Measurements from ENCODE around the gene DENND5A. TPM values are rescaled to one million over a fixed set of nuclear protein-coding genes. Genes with fewer than 3 reads are reported as not detected.

Gene DENND5A
- total and polyA plus RNA-seq, 9 of the 15 experiments (the other 6 are each of a cell fraction or from before 2014, with no cell fraction given): 11.7 to 130 (median 46.3) TPM

GRCh38 chr11:9121469-9121796 lies 143.7 kb downstream of the DENND5A start:
- in situ Hi-C loops (cut with MboI) (no loop called here), intact Hi-C loops (cut with micrococcal nuclease) (no loop called here)
- Histone ChIP-seq H3K9me3 (replicated peaks; ENCODE audit: control insufficient read depth, insufficient read depth, low read depth, low read length) (peaks cover 5% of the 10 kb centered on the region), H3K36me3 (ENCODE audit: control insufficient read depth, insufficient read depth, low read length) (no peaks in the 10 kb centered on the region), H4K20me1 (replicated peaks; ENCODE audit: control insufficient read depth, insufficient read depth, low read length) (no peaks in the 10 kb centered on the region), H3K4me1 (replicated peaks in 1 of 2; ENCODE audit: control insufficient read depth in 2 of 2, insufficient read depth in 2 of 2, low read length in 2 of 2) (peaks cover 0 to 11% of the 10 kb centered on the region in 2 experiments; a peak in 2 of 5 replicates), H2AFZ (ENCODE audit: low read depth, low read length) (no peak overlapping the region), H3K4me2 (ENCODE audit: insufficient read depth, low read length) (no peak overlapping the region), H3K4me3 (no peak overlapping the region), H3K9ac (ENCODE audit: insufficient read depth in 1 of 2, low read depth in 2 of 2, low read length in 2 of 2) (no peak overlapping the region), H3K9me1 (ENCODE audit: control insufficient read depth, insufficient read depth, low read length) (no peaks in the 10 kb centered on the region), H3K27me3 (ENCODE audit: control insufficient read depth in 2 of 2, insufficient read depth in 2 of 2, low read length in 2 of 2) (no peaks in the 10 kb centered on the region), H3K27ac (ENCODE audit: extremely low read depth, low read depth, low read length) (no peak overlapping the region), H3K79me2 (ENCODE audit: control insufficient read depth, insufficient read depth, low read length) (no peaks in the 10 kb centered on the region)
- no peak for FAIRE-seq
- ChIA-PET CTCF (ENCODE audit: low intra/inter-chr PET ratio) (interaction anchor here (1.5 kb wide), 1 partner anchor 106 kb away, joined by 5 read pairs; no protein-coding TSS in a partner anchor), POLR2A (no interaction called here)
- ATAC-seq: no peak
- DNase-seq (ENCODE audit: extremely low read depth in 1 of 4, low spot score in 3 of 4): no peak
- whole genome bisulfite sequencing (ENCODE audit: insufficient coverage, low coverage, missing lambda C conversion rate): 80% methylated on average over 1 of the region's 2 CpGs
- no TSS peak for BruUV-seq (replicated peaks)
- TF ChIP-seq PREB (CRISPR knock-in tag; IDR thresholded peaks at IDR 0.05) (no peak), ZNF224 (CRISPR knock-in tag; IDR thresholded peaks at IDR 0.05) (no peak), CBX5 (IDR thresholded peaks at IDR 0.05; ENCODE audit: borderline replicate concordance, low read depth) (no peak), PRDM10 (IDR thresholded peaks at IDR 0.05; ENCODE audit: partially characterized antibody) (no peak), ZFP30 (CRISPR knock-in tag; IDR thresholded peaks at IDR 0.05; ENCODE audit: borderline replicate concordance) (no peak), HOMEZ (CRISPR knock-in tag; IDR thresholded peaks at IDR 0.05) (no peak), NRF1 (conservative IDR thresholded peaks at IDR 0.05 in 1 of 2, IDR thresholded peaks at IDR 0.05 in 1 of 2) (no peak), SNIP1 (IDR thresholded peaks at IDR 0.05; ENCODE audit: low read depth) (no peak), SPI1 (IDR thresholded peaks at IDR 0.05; ENCODE audit: borderline replicate concordance, low read depth, low read length) (no peak), NCOA1 (IDR thresholded peaks at IDR 0.05; ENCODE audit: low read depth) (no peak), RNF2 (IDR thresholded peaks at IDR 0.05) (no peak), ZNF444 (CRISPR knock-in tag; IDR thresholded peaks at IDR 0.05) (no peak), CBFA2T3 (IDR thresholded peaks at IDR 0.05) (no peak), NR0B1 (IDR thresholded peaks at IDR 0.05; ENCODE audit: partially characterized antibody) (no peak), ZNF398 (CRISPR knock-in tag; IDR thresholded peaks at IDR 0.05) (no peak)
